Activated T-cell treated with anti-CD3 and anti-CD28 coated beads, Interleukin-2, amount 50 U/mL, for 24 hours (primary cell): ENCODE results near the gene ANKH.
"Not testable (repeated sequence)": the region's sequence is repeated elsewhere in the genome, so short reads cannot be mapped to it uniquely, and the experiment has no call there.

ENCODE experiments used
- DNase-seq: peaks from one replicate; pipeline ENCODE4 v3.0.0-alpha.2; 2020
- H3K27ac Mint-ChIP-seq: 2 replicates; pipeline ENCODE4 v1.8.0; 2020; ENCODE audit warnings: mild to moderate bottlenecking, mixed read lengths
- H3K27me3 Mint-ChIP-seq: 2 replicates; pipeline ENCODE4 v1.8.0; 2020; ENCODE audit warnings: mixed read lengths
- H3K36me3 Mint-ChIP-seq: 2 replicates; pipeline ENCODE4 v1.8.0; 2020; ENCODE audit warnings: low read depth, mixed read lengths
- H3K4me1 Mint-ChIP-seq: 2 replicates; pipeline ENCODE4 v1.8.0; 2020; ENCODE audit warnings: low read depth, mixed read lengths
- H3K4me3 Mint-ChIP-seq: 2 replicates; pipeline ENCODE4 v1.8.0; 2020; ENCODE audit warnings: mild to moderate bottlenecking, moderate library complexity, mixed read lengths
- H3K9me3 Mint-ChIP-seq: 2 replicates; pipeline ENCODE4 v1.8.0; 2020; ENCODE audit warnings: mixed read lengths

The ANKH gene

GRCh38 chr5:14813747-14814146, 57.8 kb downstream of the ANKH start:
- Mint-ChIP-seq H3K27ac (peak overlapping the region; percentile 6), H3K27me3 (no peaks in the 10 kb centered on the region), H3K4me3 (no peak overlapping the region), H3K36me3 (peaks cover 37% of the 10 kb centered on the region), H3K4me1 (peaks cover 88% of the 10 kb centered on the region), H3K9me3 (no peaks in the 10 kb centered on the region)
- DNase-seq = no peak

DNA sequence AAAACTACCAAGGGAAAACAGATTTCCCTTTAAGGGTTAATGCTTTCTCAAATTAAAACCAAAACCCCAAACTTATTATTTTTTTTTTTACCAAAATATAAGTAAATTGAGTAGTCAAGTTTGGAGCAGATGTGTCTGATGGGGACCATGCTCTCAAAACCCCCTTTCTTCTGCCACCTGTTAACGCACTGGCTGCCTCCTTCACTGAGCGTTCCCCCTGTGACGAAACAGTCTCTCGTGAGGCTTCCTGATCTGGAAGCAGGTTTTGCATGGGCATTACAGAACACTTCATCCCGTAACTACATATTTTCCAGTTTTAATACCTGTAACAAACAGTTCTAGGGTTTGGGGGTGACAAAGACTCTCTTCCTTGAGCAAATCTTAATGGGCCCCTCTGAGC, 59.4 kb downstream of the ANKH start:
- peak overlapping the region; percentile 23 for H3K27ac Mint-ChIP-seq
- no peaks in the 10 kb centered on the region for H3K9me3 Mint-ChIP-seq

DNA sequence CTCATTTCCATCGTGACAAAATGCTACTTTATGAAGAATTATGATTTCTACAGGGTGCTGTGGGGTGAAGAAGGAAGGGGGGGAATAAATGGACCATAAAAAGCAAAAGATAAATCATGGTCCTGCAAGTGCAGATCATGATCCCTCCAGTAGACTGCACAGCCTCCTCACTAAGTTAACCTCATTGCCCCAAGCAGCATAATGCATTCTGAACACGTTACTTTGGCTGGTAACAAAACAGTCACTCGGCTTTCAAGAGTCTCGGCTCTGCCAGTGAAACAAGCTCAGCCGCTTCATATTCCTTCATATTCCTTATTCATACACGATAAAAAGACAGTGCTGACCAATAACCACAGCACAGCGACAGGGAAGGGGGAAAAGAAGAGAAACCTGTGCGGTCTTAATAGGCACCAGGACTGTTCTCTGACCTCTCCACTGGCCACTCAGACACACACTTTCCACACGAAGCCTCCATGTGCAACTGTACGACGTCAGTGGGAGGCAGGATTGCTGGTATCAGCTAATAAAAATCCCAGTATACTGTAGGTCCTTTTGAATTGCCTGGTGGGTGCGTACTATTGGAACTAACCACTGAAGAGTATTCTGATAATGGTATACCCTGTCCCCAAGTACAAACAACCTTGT, 60.5 kb downstream of the ANKH start:
- Mint-ChIP-seq H3K27ac (peak overlapping the region; percentile 89), H3K4me3 (peak overlapping the region; percentile 68), H3K36me3 (peaks cover 31% of the 10 kb centered on the region), H3K9me3 (no peaks in the 10 kb centered on the region), H3K4me1 (peaks cover 74% of the 10 kb centered on the region), H3K27me3 (no peaks in the 10 kb centered on the region)
- DNase-seq = no peak

More for the DNA sequence above, 59.4 kb downstream of the ANKH start:
- H3K36me3 Mint-ChIP-seq = peaks cover 34% of the 10 kb centered on the region
- DNase-seq = no peak
- no peaks in the 10 kb centered on the region for H3K27me3 Mint-ChIP-seq
- H3K4me1 Mint-ChIP-seq = peaks cover 85% of the 10 kb centered on the region
- no peak overlapping the region for H3K4me3 Mint-ChIP-seq

- peaks cover 68% of the 10 kb centered on the region for H3K4me1 Mint-ChIP-seq
- no peaks in the 10 kb centered on the region for H3K27me3 Mint-ChIP-seq
- H3K27ac Mint-ChIP-seq = peak overlapping the region; percentile 89
- H3K4me3 Mint-ChIP-seq = peak overlapping the region; percentile 68
- peaks cover 30% of the 10 kb centered on the region for H3K36me3 Mint-ChIP-seq
- no peak for DNase-seq
- H3K9me3 Mint-ChIP-seq = no peaks in the 10 kb centered on the region
Measured at GRCh38 chr5:14810282-14810681, 61.3 kb downstream of the ANKH start.

GRCh38 chr5:14809369-14810155, 62.0 kb downstream of the ANKH start:
- no peaks in the 10 kb centered on the region for H3K9me3 Mint-ChIP-seq
- peaks cover 32% of the 10 kb centered on the region for H3K36me3 Mint-ChIP-seq
- no peaks in the 10 kb centered on the region for H3K27me3 Mint-ChIP-seq
- H3K4me3 Mint-ChIP-seq = peak overlapping the region; percentile 68
- peak overlapping the region; percentile 89 for H3K27ac Mint-ChIP-seq
- peak; percentile 76 for DNase-seq
- H3K4me1 Mint-ChIP-seq = peaks cover 60% of the 10 kb centered on the region

- Mint-ChIP-seq H3K4me1 (peaks cover 55% of the 10 kb centered on the region), H3K9me3 (no peaks in the 10 kb centered on the region), H3K4me3 (no peak overlapping the region), H3K36me3 (peaks cover 33% of the 10 kb centered on the region), H3K27me3 (no peaks in the 10 kb centered on the region), H3K27ac (no peak overlapping the region)
- no peak for DNase-seq
Measured at GRCh38 chr5:14807471-14807870, 64.1 kb downstream of the ANKH start.

- H3K9me3 Mint-ChIP-seq = no peaks in the 10 kb centered on the region
- H3K27ac Mint-ChIP-seq = no peak overlapping the region
- H3K4me3 Mint-ChIP-seq = no peak overlapping the region
- H3K4me1 Mint-ChIP-seq = peaks cover 58% of the 10 kb centered on the region
- DNase-seq = no peak
- H3K36me3 Mint-ChIP-seq = peaks cover 42% of the 10 kb centered on the region
- H3K27me3 Mint-ChIP-seq = no peaks in the 10 kb centered on the region
Measured at GRCh38 chr5:14806456-14806855, 65.1 kb downstream of the ANKH start.

DNA sequence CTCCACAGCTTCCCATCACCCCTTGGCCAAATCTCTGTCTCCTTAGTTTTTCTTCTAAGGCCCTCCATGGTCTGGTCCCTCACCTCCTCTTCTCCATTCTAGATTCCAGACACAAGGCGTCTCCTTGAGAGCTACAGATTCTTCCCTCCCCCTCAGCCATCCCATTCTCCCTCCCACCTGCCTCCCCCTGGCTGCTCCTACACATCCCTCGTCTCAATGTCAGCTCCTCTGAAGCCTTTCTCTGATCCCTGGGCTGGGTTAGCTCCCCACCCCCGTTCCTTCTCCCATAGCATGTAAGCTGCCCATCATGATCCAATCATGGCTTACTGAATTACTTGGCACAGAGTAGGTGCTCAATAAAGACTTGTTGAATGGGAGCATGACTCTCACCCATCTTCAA, 69.0 kb downstream of the ANKH start:
- peaks cover 64% of the 10 kb centered on the region for H3K36me3 Mint-ChIP-seq
- H3K27ac Mint-ChIP-seq = no peak overlapping the region

GRCh38 chr5:14801792-14802191, 69.8 kb downstream of the ANKH start:
- no peaks in the 10 kb centered on the region for H3K9me3 Mint-ChIP-seq
- no peak overlapping the region for H3K4me3 Mint-ChIP-seq
- no peaks in the 10 kb centered on the region for H3K27me3 Mint-ChIP-seq
- peaks cover 70% of the 10 kb centered on the region for H3K36me3 Mint-ChIP-seq
- H3K27ac Mint-ChIP-seq = no peak overlapping the region
- DNase-seq = no peak
- peaks cover 48% of the 10 kb centered on the region for H3K4me1 Mint-ChIP-seq

More for the DNA sequence above, 69.0 kb downstream of the ANKH start:
- DNase-seq = no peak
- no peak overlapping the region for H3K4me3 Mint-ChIP-seq
- H3K9me3 Mint-ChIP-seq = no peaks in the 10 kb centered on the region
- H3K4me1 Mint-ChIP-seq = peaks cover 46% of the 10 kb centered on the region
- H3K27me3 Mint-ChIP-seq = no peaks in the 10 kb centered on the region

DNA sequence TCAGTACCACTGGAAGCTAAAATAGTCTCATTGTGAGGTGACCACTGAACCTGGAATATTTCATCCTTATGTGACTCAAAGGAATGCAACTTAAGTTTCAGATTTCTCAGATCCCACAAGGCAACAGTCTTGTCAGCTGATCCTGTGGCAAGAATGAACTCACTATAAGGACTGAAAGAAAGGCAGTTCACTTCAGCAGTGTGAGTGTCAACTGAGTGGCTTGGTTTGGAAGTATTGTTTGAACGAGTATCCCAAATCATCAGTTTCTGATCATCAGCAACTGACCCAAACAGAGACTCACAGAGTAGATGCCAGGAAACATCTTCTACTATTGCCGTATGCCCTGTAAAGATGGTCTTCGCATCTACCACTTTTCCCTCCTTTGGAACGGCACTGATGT, 74.2 kb downstream of the ANKH start:
- H3K9me3 Mint-ChIP-seq, H3K27ac Mint-ChIP-seq, H3K27me3 Mint-ChIP-seq, H3K4me3 Mint-ChIP-seq, DNase-seq: not testable (repeated sequence)
- Mint-ChIP-seq H3K36me3 (peaks cover 62% of the 10 kb centered on the region), H3K4me1 (peaks cover 57% of the 10 kb centered on the region)

DNA sequence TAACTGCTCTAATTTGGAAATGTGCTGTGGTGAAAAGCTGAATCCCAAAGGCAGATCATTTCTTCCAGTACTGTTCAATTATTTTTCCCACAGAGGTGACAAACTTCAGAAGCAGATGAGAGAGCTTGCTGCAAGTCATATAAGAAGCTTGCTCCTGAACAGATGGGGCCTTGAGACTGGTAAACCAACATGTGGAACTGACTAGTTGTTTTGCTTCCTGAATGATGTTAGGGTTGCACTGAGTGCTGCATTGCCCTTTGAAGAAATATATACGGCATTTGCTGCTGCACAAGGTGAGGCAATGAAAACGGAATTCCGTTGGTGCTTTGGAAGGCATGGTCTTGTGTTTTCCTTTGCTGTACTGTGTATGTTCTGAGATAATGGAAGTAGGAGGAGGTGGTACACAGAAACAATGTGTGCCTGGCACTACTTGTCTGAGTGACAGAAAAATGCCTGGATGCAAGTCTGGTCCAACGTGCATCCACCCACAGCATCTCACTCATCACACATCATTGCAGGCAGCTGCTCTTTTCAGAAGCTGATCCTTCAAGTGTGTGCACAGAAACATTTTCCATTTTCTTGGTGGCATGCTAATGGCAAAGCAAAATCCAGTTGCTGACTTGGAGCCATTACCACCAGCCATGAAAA, 76.9 kb downstream of the ANKH start:
- Mint-ChIP-seq H3K4me1 (peaks cover 60% of the 10 kb centered on the region), H3K4me3 (no peak overlapping the region), H3K27ac (no peak overlapping the region), H3K36me3 (peaks cover 58% of the 10 kb centered on the region), H3K27me3 (no peaks in the 10 kb centered on the region), H3K9me3 (no peaks in the 10 kb centered on the region)
- DNase-seq = no peak

- H3K9me3 Mint-ChIP-seq = no peaks in the 10 kb centered on the region
- peaks cover 54% of the 10 kb centered on the region for H3K36me3 Mint-ChIP-seq
- H3K27me3 Mint-ChIP-seq = no peaks in the 10 kb centered on the region
- peaks cover 62% of the 10 kb centered on the region for H3K4me1 Mint-ChIP-seq
- DNase-seq = no peak
- no peak overlapping the region for H3K27ac Mint-ChIP-seq
- no peak overlapping the region for H3K4me3 Mint-ChIP-seq
Measured at GRCh38 chr5:14793851-14794250, 77.7 kb downstream of the ANKH start.

- H3K27me3 Mint-ChIP-seq = no peaks in the 10 kb centered on the region
- no peak overlapping the region for H3K4me3 Mint-ChIP-seq
- DNase-seq = no peak
- H3K27ac Mint-ChIP-seq = no peak overlapping the region
- no peaks in the 10 kb centered on the region for H3K9me3 Mint-ChIP-seq
- H3K36me3 Mint-ChIP-seq = peaks cover 52% of the 10 kb centered on the region
- H3K4me1 Mint-ChIP-seq = peaks cover 60% of the 10 kb centered on the region
Measured at GRCh38 chr5:14790911-14791310, 80.7 kb downstream of the ANKH start.

DNA sequence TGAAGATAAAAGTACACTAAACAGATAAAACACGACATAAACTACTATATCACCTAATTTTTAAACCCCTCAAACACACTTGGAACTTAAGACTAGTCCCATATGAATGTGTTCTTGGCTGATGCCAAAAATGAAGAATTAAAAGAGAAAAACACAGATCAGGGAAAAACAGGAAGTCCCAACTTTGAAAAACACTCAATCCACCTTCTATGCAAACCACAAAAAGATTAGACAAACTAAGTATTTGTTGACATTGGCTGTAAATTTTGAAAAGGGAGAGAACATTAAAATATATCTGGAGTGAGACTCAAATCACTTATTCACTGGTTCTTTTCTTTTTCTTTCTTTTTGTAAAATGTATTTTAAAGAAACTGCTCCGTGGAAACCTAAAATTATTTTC, 81.4 kb downstream of the ANKH start:
- H3K4me1 Mint-ChIP-seq = peaks cover 60% of the 10 kb centered on the region
- H3K27me3 Mint-ChIP-seq = no peaks in the 10 kb centered on the region
- DNase-seq = no peak
- H3K36me3 Mint-ChIP-seq = peaks cover 52% of the 10 kb centered on the region
- H3K27ac Mint-ChIP-seq = peak overlapping the region; percentile 27
- H3K4me3 Mint-ChIP-seq = no peak overlapping the region
- H3K9me3 Mint-ChIP-seq = no peaks in the 10 kb centered on the region
